Activated CD4-positive, CD25-positive, alpha-beta regulatory T cell treated with anti-CD3 and anti-CD28 coated beads, Interleukin-2, amount 50 U/mL, for 16 hours (primary cell): Measurements from ENCODE around the gene VPS37C.
"Not testable (repeated sequence)": the region's sequence is repeated elsewhere in the genome, so short reads cannot be mapped to it uniquely, and the experiment has no call there.

Source experiments
- DNase-seq: peaks from one replicate; pipeline ENCODE4 v3.0.0-alpha.2; 2020; ENCODE audit warnings: low read depth, low spot score

Gene VPS37C

GRCh38 chr11:61095021-61095420, 66.2 kb downstream of the VPS37C start:
- DNase-seq: no peak

- not testable (repeated sequence) for DNase-seq
Observed at GRCh38 chr11:61094167-61094566, 67.1 kb downstream of the VPS37C start.

GRCh38 chr11:61092908-61093763, 68.1 kb downstream of the VPS37C start:
- DNase-seq: no peak

- DNase-seq: no peak
Observed at GRCh38 chr11:61092280-61092766, 68.9 kb downstream of the VPS37C start.

- no peak for DNase-seq
Observed at GRCh38 chr11:61091373-61092279, 69.6 kb downstream of the VPS37C start.

GRCh38 chr11:61090982-61091372, 70.2 kb downstream of the VPS37C start:
- DNase-seq: no peak

GRCh38 chr11:61090521-61090920, 70.7 kb downstream of the VPS37C start:
- no peak for DNase-seq

- no peak for DNase-seq
Observed at GRCh38 chr11:61089806-61090491, 71.3 kb downstream of the VPS37C start.

- no peak for DNase-seq
Observed at GRCh38 chr11:61087426-61088119, 73.7 kb downstream of the VPS37C start.

- DNase-seq: no peak
Observed at GRCh38 chr11:61083601-61084147, 77.6 kb downstream of the VPS37C start.

GRCh38 chr11:61082931-61083531, 78.2 kb downstream of the VPS37C start:
- no peak for DNase-seq

GRCh38 chr11:61082062-61082870, 79.0 kb downstream of the VPS37C start:
- DNase-seq: no peak

- no peak for DNase-seq
Observed at GRCh38 chr11:61080986-61081590, 80.1 kb downstream of the VPS37C start.

- DNase-seq: no peak
Observed at GRCh38 chr11:61080526-61080925, 80.7 kb downstream of the VPS37C start.
